Glutamatergic neuron (in vitro differentiated cells): ENCODE results near the gene OAT. TPM values are rescaled to one million over a fixed set of nuclear protein-coding genes. Genes with fewer than 3 reads are reported as not detected.

Experiments
- DNase-seq: peaks from one replicate; pipeline ENCODE4 v3.0.0; 2022
- H3K27ac Mint-ChIP-seq: one replicate; pipeline ENCODE4 v1.8.0; 2020; ENCODE audit warnings: mild to moderate bottlenecking, mixed read lengths, inconsistent platforms; ENCODE audit not compliant: unreplicated experiment
- H3K27me3 Mint-ChIP-seq: one replicate; pipeline ENCODE4 v1.8.0; 2020; ENCODE audit warnings: mild to moderate bottlenecking, moderate library complexity, mixed read lengths, inconsistent platforms; ENCODE audit not compliant: unreplicated experiment
- H3K36me3 Mint-ChIP-seq: one replicate; pipeline ENCODE4 v1.8.0; 2020; ENCODE audit warnings: mild to moderate bottlenecking, mixed read lengths, inconsistent platforms; ENCODE audit not compliant: unreplicated experiment
- H3K4me1 Mint-ChIP-seq: one replicate; pipeline ENCODE4 v1.8.0; 2020; ENCODE audit warnings: mild to moderate bottlenecking, low read depth, mixed read lengths, inconsistent platforms; ENCODE audit not compliant: unreplicated experiment
- H3K4me3 Mint-ChIP-seq: one replicate; pipeline ENCODE4 v1.8.0; 2020; ENCODE audit warnings: mild to moderate bottlenecking, mixed read lengths, inconsistent platforms; ENCODE audit not compliant: unreplicated experiment
- H3K9me3 Mint-ChIP-seq: one replicate; pipeline ENCODE4 v1.8.0; 2020; ENCODE audit warnings: mild to moderate bottlenecking, moderate library complexity, mixed read lengths, inconsistent platforms; ENCODE audit not compliant: unreplicated experiment
- total RNA-seq: library from RNA; stranded (reverse); fragmentation: NEBNext Ultra II Directional; extraction: Animal tissue kit (Norgen Biotek cat#: 25700); gene quantifications from one replicate; pipeline ENCODE4 v1.2.1, GENCODE V29; 2021; ENCODE audit not compliant: unreplicated experiment
- TF ChIP-seq, protein P1 (sequence below): fragments of 200-600 bp; sonication (generic); IDR thresholded peaks from one replicate; pipeline ENCODE4 v1.5.0; 2021; ENCODE audit not compliant: partially characterized antibody, unreplicated experiment

OAT gene
- total RNA-seq, 1 donor from 2014 or later, result 49.2 TPM

GRCh38 chr10:124464028-124464965, 45.6 kb upstream of the OAT start:
- Mint-ChIP-seq H3K4me1 (peaks cover 3% of the 10 kb centered on the region), H3K27ac (no peak overlapping the region), H3K4me3 (peak overlapping the region; percentile 1), H3K36me3 (no peaks in the 10 kb centered on the region), H3K9me3 (peaks cover 3% of the 10 kb centered on the region), H3K27me3 (peaks cover 3% of the 10 kb centered on the region)
- TF ChIP-seq, protein P1, sequence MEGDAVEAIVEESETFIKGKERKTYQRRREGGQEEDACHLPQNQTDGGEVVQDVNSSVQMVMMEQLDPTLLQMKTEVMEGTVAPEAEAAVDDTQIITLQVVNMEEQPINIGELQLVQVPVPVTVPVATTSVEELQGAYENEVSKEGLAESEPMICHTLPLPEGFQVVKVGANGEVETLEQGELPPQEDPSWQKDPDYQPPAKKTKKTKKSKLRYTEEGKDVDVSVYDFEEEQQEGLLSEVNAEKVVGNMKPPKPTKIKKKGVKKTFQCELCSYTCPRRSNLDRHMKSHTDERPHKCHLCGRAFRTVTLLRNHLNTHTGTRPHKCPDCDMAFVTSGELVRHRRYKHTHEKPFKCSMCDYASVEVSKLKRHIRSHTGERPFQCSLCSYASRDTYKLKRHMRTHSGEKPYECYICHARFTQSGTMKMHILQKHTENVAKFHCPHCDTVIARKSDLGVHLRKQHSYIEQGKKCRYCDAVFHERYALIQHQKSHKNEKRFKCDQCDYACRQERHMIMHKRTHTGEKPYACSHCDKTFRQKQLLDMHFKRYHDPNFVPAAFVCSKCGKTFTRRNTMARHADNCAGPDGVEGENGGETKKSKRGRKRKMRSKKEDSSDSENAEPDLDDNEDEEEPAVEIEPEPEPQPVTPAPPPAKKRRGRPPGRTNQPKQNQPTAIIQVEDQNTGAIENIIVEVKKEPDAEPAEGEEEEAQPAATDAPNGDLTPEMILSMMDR, result no peak
- DNase-seq, result no peak

DNA sequence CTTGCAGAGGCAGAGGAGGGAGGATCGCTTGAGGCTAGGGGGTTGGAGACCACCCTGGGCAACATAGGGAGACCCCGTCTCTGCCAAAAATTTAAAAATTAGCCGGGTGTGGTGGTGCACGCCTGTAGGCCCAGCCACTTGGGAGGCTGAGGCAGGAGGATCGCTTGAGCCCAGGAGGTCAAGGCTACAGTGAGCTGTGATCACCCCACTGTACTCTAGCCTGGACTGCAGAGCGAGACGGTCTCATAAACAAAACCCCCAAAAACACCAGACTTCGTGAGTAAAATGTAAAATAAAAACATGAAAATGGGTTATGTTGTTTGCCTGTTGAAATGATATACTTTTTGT, 43.6 kb upstream of the OAT start:
- no peak for DNase-seq
- H3K4me1 Mint-ChIP-seq, result no peaks in the 10 kb centered on the region
- peaks cover 5% of the 10 kb centered on the region for H3K27me3 Mint-ChIP-seq
- peak overlapping the region; percentile 86 for H3K4me3 Mint-ChIP-seq
- no peaks in the 10 kb centered on the region for H3K36me3 Mint-ChIP-seq
- H3K27ac Mint-ChIP-seq, result no peak overlapping the region
- H3K9me3 Mint-ChIP-seq, result peaks cover 3% of the 10 kb centered on the region
- TF ChIP-seq, protein P1, result no peak

DNA sequence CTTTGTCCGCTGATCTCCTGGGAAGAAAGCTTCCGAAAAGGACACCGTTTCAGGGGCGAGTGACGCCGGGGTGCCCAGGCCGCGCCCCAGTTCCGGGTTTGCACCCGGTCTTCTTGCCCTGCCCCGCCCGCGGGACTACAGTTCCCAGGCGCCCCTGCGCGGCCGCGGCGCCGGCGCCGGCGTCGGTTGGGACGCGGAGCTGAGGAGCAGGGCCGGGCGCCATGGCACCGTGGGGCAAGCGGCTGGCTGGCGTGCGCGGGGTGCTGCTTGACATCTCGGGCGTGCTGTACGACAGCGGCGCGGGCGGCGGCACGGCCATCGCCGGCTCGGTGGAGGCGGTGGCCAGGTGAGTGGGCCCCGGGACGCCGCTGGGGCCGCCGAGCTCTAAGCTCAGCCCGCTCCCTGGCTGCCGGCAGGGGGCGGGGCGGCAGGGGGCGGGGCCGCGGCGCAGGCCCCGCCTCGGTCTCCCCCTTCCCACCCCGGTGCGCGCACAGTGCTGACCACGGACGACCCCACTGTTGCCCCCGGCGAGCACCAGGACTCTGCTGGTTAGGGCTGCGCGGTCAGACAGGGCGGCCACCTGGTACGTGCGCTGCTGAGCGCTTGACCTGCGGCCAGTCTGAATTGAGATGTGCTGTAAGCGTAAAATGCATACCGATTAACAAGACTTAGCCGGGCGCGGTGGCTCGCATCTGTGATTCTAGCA, 43.1 kb upstream of the OAT start, which contains the start of gene LHPP:
Gene LHPP, plus strand, starts transcription at position 182 of the 706 bp plus-strand sequence. Its CDS starts 40 bp downstream, at position 222.
- DNase-seq, result peak; percentile 80
- Mint-ChIP-seq H3K27me3 (peaks cover 5% of the 10 kb centered on the region), H3K9me3 (peaks cover 3% of the 10 kb centered on the region), H3K36me3 (no peaks in the 10 kb centered on the region), H3K27ac (no peak within 1 kb of the TSS), H3K4me1 (no peaks in the 10 kb centered on the region), H3K4me3 (peak within 1 kb of the TSS; percentile 86)
- TF ChIP-seq, protein P1, result peak; percentile 74

GRCh38 chr10:124460144-124460543, 41.4 kb upstream of the OAT start:
- Mint-ChIP-seq H3K4me3 (no peak overlapping the region), H3K36me3 (no peaks in the 10 kb centered on the region), H3K27ac (no peak overlapping the region), H3K27me3 (peaks cover 5% of the 10 kb centered on the region), H3K9me3 (peaks cover 3% of the 10 kb centered on the region), H3K4me1 (no peaks in the 10 kb centered on the region)
- TF ChIP-seq, protein P1, result no peak
- no peak for DNase-seq
